Iris pigment epithelial cell (primary cell): ENCODE measurements around the gene NEK2.
A peak's percentile ranks its signal among the peaks of the same experiment; 100 is the strongest.
"Not testable (repeated sequence)": the region's sequence is repeated elsewhere in the genome, so short reads cannot be mapped to it uniquely, and the experiment has no call there.

Experiments
- DNase-seq: peaks from one replicate; pipeline ENCODE4 v3.0.0-alpha.2; 2011; ENCODE audit warnings: low read depth

NEK2 gene

GRCh38 chr1:211650904-211651303 lies 24.5 kb downstream of the NEK2 start:
- DNase-seq: no peak

- DNase-seq: no peak
Observed at GRCh38 chr1:211648980-211649934, 26.2 kb downstream of the NEK2 start.

- DNase-seq: peak; percentile 70
Observed at GRCh38 chr1:211648336-211648735, 27.1 kb downstream of the NEK2 start.

- no peak for DNase-seq
Observed at GRCh38 chr1:211647711-211648121, 27.7 kb downstream of the NEK2 start.

- no peak for DNase-seq
Observed at GRCh38 chr1:211646566-211646965, 28.9 kb downstream of the NEK2 start.

GRCh38 chr1:211645601-211646000 lies 29.8 kb downstream of the NEK2 start:
- not testable (repeated sequence) for DNase-seq

GRCh38 chr1:211644653-211645052 lies 30.8 kb downstream of the NEK2 start:
- DNase-seq: no peak

GRCh38 chr1:211643324-211644212 lies 31.9 kb downstream of the NEK2 start:
- no peak for DNase-seq

GRCh38 chr1:211642870-211643269 lies 32.6 kb downstream of the NEK2 start:
- DNase-seq: no peak

- no peak for DNase-seq
Observed at GRCh38 chr1:211641942-211642341, 33.5 kb downstream of the NEK2 start.

GRCh38 chr1:211641044-211641800 lies 34.2 kb downstream of the NEK2 start:
- DNase-seq: no peak

GRCh38 chr1:211640301-211640630 lies 35.2 kb downstream of the NEK2 start:
- DNase-seq: no peak

- peak; percentile 96 for DNase-seq
Observed at GRCh38 chr1:211639475-211640300, 35.7 kb downstream of the NEK2 start.

- DNase-seq: peak; percentile 55
Observed at GRCh38 chr1:211638689-211639101, 36.7 kb downstream of the NEK2 start.

GRCh38 chr1:211638246-211638645 lies 37.2 kb downstream of the NEK2 start:
- no peak for DNase-seq

GRCh38 chr1:211637066-211637465 lies 38.4 kb downstream of the NEK2 start:
- no peak for DNase-seq

- peak; percentile 69 for DNase-seq
Observed at GRCh38 chr1:211636575-211637029, 38.8 kb downstream of the NEK2 start.

GRCh38 chr1:211635597-211636205 lies 39.7 kb downstream of the NEK2 start:
- no peak for DNase-seq

GRCh38 chr1:211634931-211635330 lies 40.5 kb downstream of the NEK2 start:
- DNase-seq: no peak

- DNase-seq: no peak
Observed at GRCh38 chr1:211634461-211634860, 41.0 kb downstream of the NEK2 start.

GRCh38 chr1:211633524-211633846 lies 41.9 kb downstream of the NEK2 start:
- no peak for DNase-seq
